H9 (cell line): ENCODE measurements around the gene DSCAM. TPM values are rescaled to one million over a fixed set of nuclear protein-coding genes. Genes with fewer than 3 reads are reported as not detected.

Experiments used
- DNase-seq: peaks from one replicate; pipeline ENCODE4 v3.0.0-alpha.2; 2017
- H2AFZ ChIP-seq: one replicate; pipeline ENCODE4 v1.6.1; 2013; ENCODE audit warnings: mild to moderate bottlenecking, low read length, control low read depth, moderate library complexity
- H2AK5ac ChIP-seq: 2 replicates; pipeline ENCODE4 v1.6.1; 2013; ENCODE audit warnings: low read length, control low read depth, mixed read lengths; ENCODE audit not compliant: insufficient read length
- H2BK120ac ChIP-seq: one replicate; pipeline ENCODE4 v1.6.1; 2013; ENCODE audit warnings: low read depth, mild to moderate bottlenecking, low read length, control low read depth, inconsistent platforms; ENCODE audit not compliant: poor library complexity, severe bottlenecking
- H2BK12ac ChIP-seq: 2 replicates; pipeline ENCODE4 v1.6.1; 2013; ENCODE audit warnings: low read length, control low read depth, mixed read lengths, low read depth; ENCODE audit not compliant: insufficient read length
- H2BK15ac ChIP-seq: 2 replicates; pipeline ENCODE4 v1.6.1; 2013; ENCODE audit warnings: low read depth, low read length, control low read depth
- H2BK20ac ChIP-seq: one replicate; pipeline ENCODE4 v1.6.1; 2013; ENCODE audit warnings: low read depth, mild to moderate bottlenecking, low read length, control low read depth, inconsistent platforms; ENCODE audit not compliant: poor library complexity, severe bottlenecking
- H2BK5ac ChIP-seq: 2 replicates; pipeline ENCODE4 v1.6.1; 2013; ENCODE audit warnings: low read length, control low read depth, mixed read lengths; ENCODE audit not compliant: insufficient read length
- H3K14ac ChIP-seq: 2 replicates; pipeline ENCODE4 v1.6.1; 2013; ENCODE audit warnings: low read length, control low read depth; ENCODE audit not compliant: insufficient read depth
- H3K18ac ChIP-seq: 2 replicates; pipeline ENCODE4 v1.6.1; 2013; ENCODE audit warnings: low read depth, mild to moderate bottlenecking, mixed read lengths, low read length, control low read depth; ENCODE audit not compliant: insufficient read length
- H3K23ac ChIP-seq: 2 replicates; pipeline ENCODE4 v1.6.1; 2013; ENCODE audit warnings: low read length, control low read depth, mixed read lengths, low read depth; ENCODE audit not compliant: insufficient read length
- H3K23me2 ChIP-seq: 2 replicates; pipeline ENCODE4 v1.6.1; 2013; ENCODE audit warnings: low read depth, mild to moderate bottlenecking, mixed read lengths, low read length, control low read depth; ENCODE audit not compliant: insufficient read length, poor library complexity, severe bottlenecking
- H3K27ac ChIP-seq: 2 replicates; pipeline ENCODE4 v1.5.1; 2013; ENCODE audit warnings: low read length, control low read depth, mixed read lengths, low read depth; ENCODE audit not compliant: insufficient read length
- H3K27me3 ChIP-seq: 2 replicates; pipeline ENCODE4 v1.6.1; 2013; ENCODE audit warnings: low read length, control low read depth, inconsistent platforms; ENCODE audit not compliant: insufficient read depth
- H3K4ac ChIP-seq: 2 replicates; pipeline ENCODE4 v1.6.1; 2013; ENCODE audit warnings: low read depth, mild to moderate bottlenecking, control low read depth, inconsistent platforms, low read length, moderate library complexity
- H3K4me1 ChIP-seq: 2 replicates; pipeline ENCODE4 v1.6.1; 2013; ENCODE audit warnings: low read length, control low read depth, inconsistent platforms; ENCODE audit not compliant: insufficient read depth
- H3K4me2 ChIP-seq: 2 replicates; pipeline ENCODE4 v1.6.1; 2013; ENCODE audit warnings: low read length, control low read depth, mixed read lengths; ENCODE audit not compliant: insufficient read length, insufficient read depth
- H3K56ac ChIP-seq: 2 replicates; pipeline ENCODE4 v1.6.1; 2013; ENCODE audit warnings: low read depth, mild to moderate bottlenecking, mixed read lengths, low read length, control low read depth; ENCODE audit not compliant: insufficient read length
- H3K79me1 ChIP-seq: 2 replicates; pipeline ENCODE4 v1.6.1; 2013; ENCODE audit warnings: low read depth, mild to moderate bottlenecking, moderate library complexity, low read length, control low read depth, inconsistent platforms; ENCODE audit not compliant: insufficient read depth, poor library complexity, severe bottlenecking
- H3K79me2 ChIP-seq: 2 replicates; pipeline ENCODE4 v1.6.1; 2013; ENCODE audit warnings: low read length, control low read depth, inconsistent platforms; ENCODE audit not compliant: insufficient read depth
- H3K9ac ChIP-seq: 2 replicates; pipeline ENCODE4 v1.6.1; 2013; ENCODE audit warnings: low read length, control low read depth, mixed read lengths; ENCODE audit not compliant: insufficient read length; ENCODE audit errors: extremely low read depth
- H3K9me3 ChIP-seq: one replicate; pipeline ENCODE4 v1.6.1; 2013; ENCODE audit warnings: low read depth, low read length, inconsistent platforms; ENCODE audit not compliant: control insufficient read depth
- H3T11ph ChIP-seq: one replicate; pipeline ENCODE4 v1.6.1; 2013; ENCODE audit warnings: mild to moderate bottlenecking, low read length, control low read depth, inconsistent platforms
- H4K20me1 ChIP-seq: one replicate; pipeline ENCODE4 v1.6.1; 2013; ENCODE audit not compliant: control insufficient read depth, insufficient read length, insufficient read depth
- H4K5ac ChIP-seq: 2 replicates; pipeline ENCODE4 v1.6.1; 2013; ENCODE audit warnings: low read depth, mild to moderate bottlenecking, mixed read lengths, low read length, control low read depth; ENCODE audit not compliant: insufficient read length
- H4K8ac ChIP-seq: replicated peaks from 2 replicates; pipeline ENCODE4 v1.6.1; 2013; ENCODE audit warnings: low read length, control low read depth, mixed read lengths, low read depth; ENCODE audit not compliant: insufficient read length
- H4K91ac ChIP-seq: 2 replicates; pipeline ENCODE4 v1.6.1; 2013; ENCODE audit warnings: low read depth, mild to moderate bottlenecking, moderate library complexity, mixed read lengths, low read length, control low read depth; ENCODE audit not compliant: insufficient read length
- H3K27ac Mint-ChIP-seq, 3 experiments: 2 replicates in 2 of 3; 3 replicates in 1 of 3; pipeline ENCODE4 v1.8.0; 2020 to 2021; ENCODE audit warnings: mixed read lengths in 3 of 3, mild to moderate bottlenecking in 1 of 3, moderate library complexity in 1 of 3
- H3K27me3 Mint-ChIP-seq: 2 replicates; pipeline ENCODE4 v1.8.0; 2021; ENCODE audit warnings: low read depth, mild to moderate bottlenecking, moderate library complexity, mixed read lengths
- H3K36me3 Mint-ChIP-seq, 3 experiments: 2 replicates in 2 of 3; 3 replicates in 1 of 3; pipeline ENCODE4 v1.8.0; 2020 to 2021; ENCODE audit warnings: low read depth in 3 of 3, mixed read lengths in 3 of 3; ENCODE audit not compliant: insufficient read depth in 1 of 3
- H3K4me1 Mint-ChIP-seq, 2 experiments: 2 replicates each; pipeline ENCODE4 v1.8.0; 2020; ENCODE audit warnings: mixed read lengths in 2 of 2
- H3K4me3 Mint-ChIP-seq, 2 experiments: 2 replicates in 1 of 2; 3 replicates in 1 of 2; pipeline ENCODE4 v1.8.0; 2020 to 2021; ENCODE audit warnings: mild to moderate bottlenecking in 2 of 2, mixed read lengths in 2 of 2, moderate library complexity in 1 of 2
- H3K9me3 Mint-ChIP-seq, 2 experiments: 2 replicates in 1 of 2; 3 replicates in 1 of 2; pipeline ENCODE4 v1.8.0; 2020; ENCODE audit warnings: mild to moderate bottlenecking in 2 of 2, mixed read lengths in 2 of 2, moderate library complexity in 1 of 2
- CTCF ChIP-seq: fragments of 200-600 bp; sonication (generic); conservative IDR thresholded peaks from 3 replicates; pipeline ENCODE4 v1.8.0; 2021; ENCODE audit warnings: antibody characterized with exemption, mild to moderate bottlenecking
- WGBS: extraction: QIAGEN DNeasy Blood & Tissue Kit; methylation state at CpG from one replicate; pipeline ENCODE4 v1.1.7; 2013; ENCODE audit warnings: missing lambda C conversion rate, low lambda C conversion rate, mixed read lengths; ENCODE audit not compliant: insufficient read length; ENCODE audit errors: extremely low coverage; 5-methylcytosine and 5-hydroxymethylcytosine counted together
- total RNA-seq: library from RNA; stranded (reverse); gene quantifications from 2 replicates; pipeline ENCODE4 v1.2.1, GENCODE V29; 2021

Gene DSCAM
- total RNA-seq, 1 experiment from 2014 or later, result 0.17 TPM

GRCh38 chr21:40540216-40540615, 306.7 kb downstream of the DSCAM start:
- Histone ChIP-seq H4K5ac (no peak overlapping the region), H3K27me3 (no peaks in the 10 kb centered on the region), H2BK20ac (no peak overlapping the region), H2AK5ac (no peak overlapping the region), H3K9me3 (no peaks in the 10 kb centered on the region), H4K8ac (no peak overlapping the region), H2BK120ac (no peak overlapping the region), H3K79me2 (no peaks in the 10 kb centered on the region), H3T11ph (no peak overlapping the region), H2BK12ac (no peak overlapping the region), H3K4me1 (no peaks in the 10 kb centered on the region), H3K23ac (no peak overlapping the region), H3K4me2 (no peak overlapping the region), H3K79me1 (no peaks in the 10 kb centered on the region), H4K91ac (no peak overlapping the region), H3K27ac (no peak overlapping the region), H3K9ac (no peak overlapping the region), H2BK5ac (no peak overlapping the region), H4K20me1 (no peaks in the 10 kb centered on the region), H3K23me2 (no peaks in the 10 kb centered on the region), H3K4ac (no peak overlapping the region), H2AFZ (no peak overlapping the region), H3K18ac (no peak overlapping the region), H3K56ac (no peak overlapping the region), H2BK15ac (no peak overlapping the region), H3K14ac (no peak overlapping the region)
- H3K27me3 Mint-ChIP-seq, result no peaks in the 10 kb centered on the region
- DNase-seq, result no peak
- H3K4me3 Mint-ChIP-seq, result no peak overlapping the region
- no peak overlapping the region; a peak in 1 of 7 replicates for H3K27ac Mint-ChIP-seq
- TF ChIP-seq CTCF, result no peak
- WGBS, result no CpG with 5 or more reads among the region's 6 CpGs
- peaks cover 5 to 8% of the 10 kb centered on the region in 2 experiments; a peak in 3 of 5 replicates for H3K9me3 Mint-ChIP-seq
- peaks cover 0 to 6% of the 10 kb centered on the region in 2 experiments; a peak in 2 of 4 replicates for H3K4me1 Mint-ChIP-seq
- H3K36me3 Mint-ChIP-seq, result peaks cover 4 to 12% (median 5%) of the 10 kb centered on the region in 3 experiments; a peak in 6 of 7 replicates
